Left lobe of liver (tissue), 2 donors: ENCODE data around the gene LGALS16. TPM values are rescaled to one million over a fixed set of nuclear protein-coding genes. Genes with fewer than 3 reads are reported as not detected.
"Not testable (repeated sequence)": the region's sequence is repeated elsewhere in the genome, so short reads cannot be mapped to it uniquely, and the experiment has no call there.

Source experiments
- ATAC-seq: fragments of 200-7000 bp; cut with Tn5 transposase; one replicate; pipeline ENCODE4 v1.9.1; 2020; ENCODE audit warnings: mild to moderate bottlenecking, moderate library complexity
- DNase-seq: peaks from one replicate; pipeline ENCODE4 v3.0.0-alpha.2; 2020; ENCODE audit warnings: low spot score
- total RNA-seq: library from RNA; stranded (reverse); gene quantifications from one replicate; pipeline ENCODE4 v1.2.1, GENCODE V29; 2021
- donor health status: DM: no; HTN: no; CAD: no; lungs with moderate emphysema.
- donor health status: DM: no; HTN: yes; CAD: no.

Gene LGALS16
- not detected for total RNA-seq

GRCh38 chr19:39655613-39656012 lies at the start of gene LGALS16:
TSS of gene LGALS16 (plus strand) at chr19:39655913. CDS start at chr19:39655962, 49 bp downstream.
- no peak for DNase-seq
- no peak for ATAC-seq

- ATAC-seq (no peak), DNase-seq (no peak)
These were observed 48.7 kb upstream of the LGALS16 start for GRCh38 chr19:39607021-39607420.

GRCh38 chr19:39607561-39607960 lies 48.2 kb upstream of the LGALS16 start:
- ATAC-seq, result no peak
- DNase-seq, result no peak

- ATAC-seq, result no peak
- no peak for DNase-seq
These were observed 42.1 kb upstream of the LGALS16 start for GRCh38 chr19:39613597-39613996.

GRCh38 chr19:39617745-39618144 lies 38.0 kb upstream of the LGALS16 start:
- DNase-seq (no peak), ATAC-seq (no peak)

GRCh38 chr19:39623946-39624345 lies 31.8 kb upstream of the LGALS16 start:
- no peak for ATAC-seq

GRCh38 chr19:39627631-39628030 lies 28.1 kb upstream of the LGALS16 start:
- DNase-seq, ATAC-seq: not testable (repeated sequence)

More at GRCh38 chr19:39623946-39624345, 31.8 kb upstream of the LGALS16 start:
- no peak for DNase-seq

- no peak for DNase-seq
- no peak for ATAC-seq
These were observed 24.5 kb upstream of the LGALS16 start for GRCh38 chr19:39631178-39631577.

GRCh38 chr19:39631626-39632025 lies 24.1 kb upstream of the LGALS16 start:
- no peak for ATAC-seq
- DNase-seq, result no peak

GRCh38 chr19:39637891-39638290 lies 17.8 kb upstream of the LGALS16 start:
- ATAC-seq (no peak), DNase-seq (no peak)

- ATAC-seq, result no peak
- no peak for DNase-seq
These were observed 13.9 kb upstream of the LGALS16 start for GRCh38 chr19:39641773-39642172.

- no peak for ATAC-seq
- DNase-seq, result no peak
These were observed 12.1 kb upstream of the LGALS16 start for GRCh38 chr19:39643591-39643990.

- no peak for ATAC-seq
- DNase-seq, result no peak
These were observed 9.8 kb upstream of the LGALS16 start for GRCh38 chr19:39645800-39646411.

GRCh38 chr19:39647918-39648317 lies 7.8 kb upstream of the LGALS16 start:
- no peak for DNase-seq
- ATAC-seq, result no peak

- no peak for ATAC-seq
- no peak for DNase-seq
These were observed 4.1 kb downstream of the LGALS16 start for GRCh38 chr19:39659791-39660190.

- DNase-seq (no peak), ATAC-seq (no peak)
These were observed 4.9 kb downstream of the LGALS16 start for GRCh38 chr19:39660661-39661060.

- no peak for ATAC-seq
These were observed 5.9 kb downstream of the LGALS16 start for GRCh38 chr19:39661565-39661964.

GRCh38 chr19:39669860-39670259 lies 14.1 kb downstream of the LGALS16 start:
- DNase-seq, ATAC-seq: not testable (repeated sequence)

More at GRCh38 chr19:39661565-39661964, 5.9 kb downstream of the LGALS16 start:
- DNase-seq, result no peak

GRCh38 chr19:39670998-39671397 lies 15.3 kb downstream of the LGALS16 start:
- no peak for ATAC-seq
- DNase-seq, result no peak

- ATAC-seq, result peak; percentile 92
- DNase-seq, result no peak
These were observed 16.1 kb downstream of the LGALS16 start for GRCh38 chr19:39671739-39672363.

- ATAC-seq (no peak), DNase-seq (no peak)
These were observed 16.8 kb downstream of the LGALS16 start for GRCh38 chr19:39672473-39672872.

- not testable (repeated sequence) for ATAC-seq, DNase-seq
These were observed 18.1 kb downstream of the LGALS16 start for GRCh38 chr19:39673862-39674261.

- DNase-seq (no peak), ATAC-seq (no peak)
These were observed 20.3 kb downstream of the LGALS16 start for GRCh38 chr19:39676004-39676403.
